GM06990 (cell line): ENCODE measurements around the gene SPDYC.

ENCODE experiments used
- DNase-seq: peaks from one replicate; pipeline ENCODE4 v3.0.0-alpha.2; 2011; ENCODE audit not compliant: insufficient read length; ENCODE audit errors: extremely low read depth
- H3K27me3 ChIP-seq: replicated peaks from 2 replicates; pipeline ENCODE4 v1.6.0; 2011; ENCODE audit warnings: low read length; ENCODE audit not compliant: control insufficient read depth, insufficient read depth
- H3K36me3 ChIP-seq: 2 replicates; pipeline ENCODE4 v1.5.1; 2011; ENCODE audit warnings: low read length; ENCODE audit not compliant: control insufficient read depth, insufficient read depth
- H3K4me3 ChIP-seq: replicated peaks from 2 replicates; pipeline ENCODE4 v1.5.1; 2011; ENCODE audit warnings: low read depth, mild to moderate bottlenecking, control low read depth, low read length
- CTCF ChIP-seq: IDR thresholded peaks from 2 replicates; pipeline ENCODE4 v1.5.1; 2011; ENCODE audit warnings: low read length, control low read depth, mild to moderate bottlenecking, inconsistent platforms; ENCODE audit not compliant: insufficient read depth, poor library complexity, severe bottlenecking

Gene SPDYC

GRCh38 chr11:65207918-65208784, 38.1 kb downstream of the SPDYC start:
- Histone ChIP-seq H3K36me3 (peaks cover 56% of the 10 kb centered on the region), H3K4me3 (no peak overlapping the region), H3K27me3 (no peaks in the 10 kb centered on the region)
- no peak for DNase-seq
- no peak for TF ChIP-seq CTCF

DNA sequence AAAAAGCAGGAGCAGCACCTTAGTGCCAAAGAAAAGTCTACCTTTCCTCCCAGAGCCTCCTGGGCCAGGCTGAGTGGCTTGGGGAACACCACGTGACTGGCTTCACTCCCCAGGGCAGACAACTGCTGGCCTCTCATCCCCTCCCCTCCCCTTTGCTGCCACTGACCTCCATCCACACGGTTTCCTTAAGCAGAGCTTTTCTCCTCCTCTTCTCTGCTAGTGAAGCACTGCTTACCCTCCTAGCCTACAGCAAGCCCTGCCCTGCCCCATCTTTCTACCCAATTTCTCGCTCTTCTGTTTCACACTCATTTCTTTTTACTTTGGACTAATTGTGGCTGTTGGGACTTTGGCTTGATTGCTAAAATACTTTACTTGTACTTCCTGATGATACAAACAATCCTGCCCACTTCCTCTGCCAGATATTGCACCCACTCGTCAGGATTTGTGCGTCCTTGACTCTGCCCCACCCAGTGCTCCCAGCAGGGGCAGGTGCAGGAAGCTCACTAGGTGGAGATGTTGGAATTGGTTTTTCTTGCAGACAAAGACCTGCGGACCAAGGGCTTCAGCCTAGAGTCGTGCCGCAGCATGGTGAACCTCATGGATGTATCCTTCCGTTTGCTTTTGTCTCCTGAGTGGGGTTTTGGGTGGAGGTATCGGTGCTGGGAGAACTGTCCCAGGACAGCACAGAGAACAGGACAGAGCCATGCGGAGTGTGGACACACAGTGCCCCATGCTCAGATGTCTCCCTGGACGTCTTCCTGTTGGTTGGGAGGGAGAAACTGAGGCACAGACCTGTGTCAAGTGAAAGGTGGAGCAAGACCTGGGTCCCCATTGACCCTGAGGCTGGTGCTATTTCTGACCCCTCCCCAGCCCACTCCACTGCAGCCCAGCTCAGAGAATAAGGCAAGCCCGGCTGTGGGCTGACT, 39.0 kb downstream of the SPDYC start:
- Histone ChIP-seq H3K27me3 (no peaks in the 10 kb centered on the region), H3K36me3 (peaks cover 55% of the 10 kb centered on the region), H3K4me3 (no peak overlapping the region)
- no peak for TF ChIP-seq CTCF
- DNase-seq, result no peak

- no peak for DNase-seq
- no peaks in the 10 kb centered on the region for H3K27me3 ChIP-seq
- no peak for TF ChIP-seq CTCF
- H3K4me3 ChIP-seq, result no peak overlapping the region
- peaks cover 50% of the 10 kb centered on the region for H3K36me3 ChIP-seq
Observed at GRCh38 chr11:65209711-65210360, 39.8 kb downstream of the SPDYC start.

GRCh38 chr11:65210361-65210731, 40.3 kb downstream of the SPDYC start:
- Histone ChIP-seq H3K27me3 (no peaks in the 10 kb centered on the region), H3K36me3 (peaks cover 45% of the 10 kb centered on the region), H3K4me3 (no peak overlapping the region)
- DNase-seq, result no peak
- TF ChIP-seq CTCF, result no peak

- Histone ChIP-seq H3K27me3 (no peaks in the 10 kb centered on the region), H3K36me3 (peaks cover 41% of the 10 kb centered on the region), H3K4me3 (no peak overlapping the region)
- TF ChIP-seq CTCF, result no peak
- DNase-seq, result no peak
Observed at GRCh38 chr11:65210748-65211147, 40.7 kb downstream of the SPDYC start.
